Left colon (tissue), 2 donors: ENCODE data around the gene OPALIN. TPM values are rescaled to one million over a fixed set of nuclear protein-coding genes. Genes with fewer than 3 reads are reported as not detected.

Source experiments
- ATAC-seq: fragments of 200-7000 bp; cut with Tn5 transposase; one replicate; pipeline ENCODE4 v1.9.1; 2020; ENCODE audit warnings: mild to moderate bottlenecking, moderate library complexity
- DNase-seq, 2 donors: peaks; one replicate each; pipeline ENCODE4 v3.0.0-alpha.2; 2020
- intact Hi-C, 2 donors: fragments of 100-400 bp; cut with DNase I in 1 of 2; cut with micrococcal nuclease in 1 of 2; formaldehyde crosslinking; loops; one replicate each; pipeline versions ENCODE4 v1.11.2 to v1.14.0; 2022; cut with DNase I, micrococcal nuclease
- long read RNA-seq: library from polyadenylated mRNA; unstranded; transcript quantifications from one replicate; pipeline ENCODE4 v2.0.0, GENCODE V29; 2021
- total RNA-seq, 2 donors: library from RNA; stranded (reverse); fragmentation: NEBNext Ultra II Directional; extraction: Animal tissue kit (Norgen Biotek cat#: 25700); gene quantifications; one replicate each; pipeline ENCODE4 v1.2.1, GENCODE V29; 2021
- donor health status: DM: no; HTN: no; CAD: no.
- donor health status: DM: yes; HTN: yes; CAD: no.

The OPALIN gene
- total RNA-seq: not detected
- long read RNA-seq: 0 reads

DNA sequence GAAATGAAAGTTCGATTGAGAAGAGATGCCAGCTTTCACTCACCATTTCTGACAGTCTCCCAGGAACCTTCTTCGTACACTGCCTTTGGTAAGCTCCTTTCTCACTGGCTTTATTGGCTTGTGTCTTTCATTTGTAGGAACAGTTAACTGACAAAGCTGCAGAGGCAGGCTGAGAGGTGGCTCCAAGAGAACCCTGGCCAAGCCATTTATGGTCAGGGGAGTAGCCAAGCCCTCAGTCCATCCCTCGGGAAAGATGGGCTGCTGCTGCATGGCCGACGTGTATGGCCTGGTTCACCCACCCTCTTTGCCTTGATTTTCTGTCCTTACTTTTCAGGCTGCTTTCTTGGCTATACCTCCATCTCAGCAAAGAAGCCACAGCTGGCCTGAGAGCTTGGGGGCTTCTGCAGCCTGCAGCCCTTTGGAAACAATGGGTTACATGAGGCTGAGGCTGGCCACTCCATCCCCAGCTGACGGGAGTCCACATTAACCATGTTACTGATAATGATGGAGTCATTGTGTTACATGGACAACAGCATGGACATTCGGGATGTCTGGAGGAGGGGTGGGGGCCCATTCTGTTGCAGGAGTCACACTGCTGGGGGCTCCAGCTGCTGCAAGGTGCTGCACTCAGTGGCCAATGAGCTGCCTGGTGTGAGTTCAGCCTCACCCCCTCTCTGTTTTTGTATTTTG lies at the start of gene OPALIN:
Gene OPALIN (minus strand): TSS at position 152 of the 690 bp plus-strand sequence. CDS start 106 bp downstream, at position 46.
- ATAC-seq (no peak), DNase-seq (no peak)
- intact Hi-C loops: no loop called here

DNA sequence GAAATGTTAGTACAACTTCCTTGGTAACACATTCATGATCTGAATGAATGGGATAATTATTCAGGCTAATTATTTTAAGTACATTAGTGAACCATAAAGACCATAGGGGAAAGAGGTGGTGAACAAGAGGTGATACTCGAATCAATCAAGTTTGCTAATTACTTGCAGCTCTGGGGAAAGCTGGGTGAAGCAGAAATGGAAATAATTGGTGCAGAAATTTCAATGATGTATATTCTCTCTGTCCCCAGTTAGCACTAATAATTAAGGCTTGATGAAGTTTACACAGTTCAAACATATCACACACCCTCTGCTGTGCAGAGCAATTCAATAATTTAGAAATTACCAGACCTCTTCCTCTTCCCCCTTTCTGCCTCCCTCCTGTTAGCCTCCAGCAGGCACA lies 49.4 kb upstream of the OPALIN start:
- no peak for ATAC-seq
- DNase-seq: no peak
- intact Hi-C loops: no loop called here

DNA sequence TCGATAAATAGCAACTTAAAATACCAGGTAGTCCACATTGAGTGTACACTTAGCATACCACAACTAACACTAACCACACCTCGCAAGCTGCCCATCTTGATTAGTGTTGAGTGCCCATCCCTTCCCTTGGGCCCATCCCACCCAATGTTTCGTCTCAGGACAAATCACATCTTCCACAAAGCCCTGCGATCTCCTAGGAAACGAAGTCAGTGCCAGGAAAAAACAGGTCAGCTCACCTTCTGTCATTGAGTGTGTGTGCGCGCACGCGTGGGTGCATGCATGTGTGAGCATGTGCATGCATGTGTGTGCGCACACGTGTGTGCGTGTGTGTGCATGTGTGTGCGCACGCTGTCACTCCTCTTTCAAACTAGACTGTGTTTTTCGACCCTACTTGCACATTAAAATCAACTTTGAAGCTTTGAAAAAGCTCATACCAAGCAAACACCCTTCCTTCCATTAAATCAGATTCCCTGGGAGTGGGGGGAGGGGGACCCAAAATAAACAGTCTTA lies 48.8 kb upstream of the OPALIN start:
- ATAC-seq (no peak), DNase-seq (no peak)
- intact Hi-C loops: no loop called here

GRCh38 chr10:96406091-96406490 lies 47.3 kb upstream of the OPALIN start:
- ATAC-seq (no peak), DNase-seq (no peak)
- intact Hi-C loops: no loop called here

DNA sequence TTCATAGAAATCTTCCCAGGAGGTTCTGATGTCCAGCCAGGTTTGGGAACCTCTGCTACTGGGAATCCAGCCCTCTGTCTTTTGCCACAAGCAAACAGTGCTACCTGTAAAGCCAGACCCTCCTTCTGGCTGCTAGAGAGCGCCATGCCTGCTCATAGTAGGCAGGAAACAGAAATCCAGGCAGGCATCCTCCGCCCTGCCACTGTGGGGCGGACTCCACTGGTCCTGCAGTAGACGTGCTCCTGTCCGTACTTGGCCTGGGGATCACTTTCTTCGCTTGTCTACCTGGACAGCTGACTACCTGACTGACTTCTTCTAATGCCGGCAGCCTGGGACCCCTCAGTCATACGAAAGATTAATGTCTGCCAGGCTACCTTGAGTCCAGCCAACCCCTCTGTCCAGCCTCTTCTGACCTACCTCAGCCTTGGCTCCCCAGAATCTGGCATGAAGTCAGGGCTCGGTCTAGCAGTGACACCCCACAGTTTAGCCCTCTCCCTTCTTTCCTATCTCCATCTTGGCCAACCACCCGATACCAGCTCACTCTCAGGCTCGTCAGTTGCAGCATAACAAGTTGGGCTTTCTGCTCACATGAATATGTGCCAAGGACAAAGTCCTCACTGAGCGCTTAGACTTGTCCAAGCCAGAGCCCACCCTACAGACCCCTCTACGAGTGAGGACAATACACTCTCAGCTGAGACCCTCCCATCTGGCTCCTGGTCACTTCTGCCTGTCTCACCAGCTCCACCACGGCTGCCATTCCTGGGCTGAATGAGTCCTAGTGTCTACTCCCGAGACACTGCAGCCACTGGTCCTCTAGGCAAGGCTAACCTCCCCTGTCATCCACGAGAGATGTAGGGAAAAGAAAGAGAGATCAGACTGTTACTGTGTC lies 43.9 kb upstream of the OPALIN start:
- ATAC-seq (no peak), DNase-seq (no peak)
- intact Hi-C loops: no loop called here

DNA sequence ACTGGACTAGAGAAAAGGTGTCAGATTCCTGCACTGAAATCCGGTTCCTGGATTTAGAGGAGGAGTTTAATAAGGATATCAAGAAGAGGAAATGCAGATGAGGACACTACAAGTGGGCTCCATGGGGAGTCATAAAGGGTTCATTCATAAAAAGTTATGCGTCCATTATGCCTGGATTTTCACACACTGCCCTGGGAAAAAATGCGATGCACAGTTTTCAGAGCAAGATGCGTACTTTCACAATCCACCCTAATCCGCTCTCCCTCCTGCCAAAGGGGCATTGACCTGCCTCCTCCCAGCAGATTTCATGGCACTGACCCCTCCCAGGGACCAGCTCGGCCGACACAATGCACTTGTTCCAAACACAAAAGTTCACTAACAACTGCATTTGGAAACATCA lies 42.2 kb upstream of the OPALIN start:
- ATAC-seq: no peak

DNA sequence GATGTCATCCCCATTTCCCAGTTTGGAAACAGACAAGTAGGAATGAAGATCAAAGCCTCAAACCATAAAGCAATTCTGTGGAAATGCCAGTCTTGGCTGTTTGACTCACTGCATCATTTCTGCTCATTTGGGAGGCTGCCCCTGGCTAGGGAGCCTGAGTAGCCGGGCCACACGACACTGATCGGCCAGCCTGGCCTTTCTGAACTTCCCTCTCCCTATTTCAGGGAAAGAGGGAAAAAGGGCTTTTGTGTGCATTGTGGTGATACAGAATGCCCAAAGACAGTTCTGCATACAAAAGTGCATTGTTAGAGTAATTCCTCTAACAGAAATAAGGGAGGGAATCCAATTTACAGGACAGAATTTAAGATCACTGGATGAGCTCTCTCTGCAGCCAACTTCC lies 41.7 kb upstream of the OPALIN start:
- intact Hi-C loops: no loop called here
- DNase-seq (no peak), ATAC-seq (no peak)

More for the DNA sequence above, 42.2 kb upstream of the OPALIN start:
- intact Hi-C loops: no loop called here
- no peak for DNase-seq

GRCh38 chr10:96397902-96398301 lies 39.1 kb upstream of the OPALIN start:
- ATAC-seq: no peak

DNA sequence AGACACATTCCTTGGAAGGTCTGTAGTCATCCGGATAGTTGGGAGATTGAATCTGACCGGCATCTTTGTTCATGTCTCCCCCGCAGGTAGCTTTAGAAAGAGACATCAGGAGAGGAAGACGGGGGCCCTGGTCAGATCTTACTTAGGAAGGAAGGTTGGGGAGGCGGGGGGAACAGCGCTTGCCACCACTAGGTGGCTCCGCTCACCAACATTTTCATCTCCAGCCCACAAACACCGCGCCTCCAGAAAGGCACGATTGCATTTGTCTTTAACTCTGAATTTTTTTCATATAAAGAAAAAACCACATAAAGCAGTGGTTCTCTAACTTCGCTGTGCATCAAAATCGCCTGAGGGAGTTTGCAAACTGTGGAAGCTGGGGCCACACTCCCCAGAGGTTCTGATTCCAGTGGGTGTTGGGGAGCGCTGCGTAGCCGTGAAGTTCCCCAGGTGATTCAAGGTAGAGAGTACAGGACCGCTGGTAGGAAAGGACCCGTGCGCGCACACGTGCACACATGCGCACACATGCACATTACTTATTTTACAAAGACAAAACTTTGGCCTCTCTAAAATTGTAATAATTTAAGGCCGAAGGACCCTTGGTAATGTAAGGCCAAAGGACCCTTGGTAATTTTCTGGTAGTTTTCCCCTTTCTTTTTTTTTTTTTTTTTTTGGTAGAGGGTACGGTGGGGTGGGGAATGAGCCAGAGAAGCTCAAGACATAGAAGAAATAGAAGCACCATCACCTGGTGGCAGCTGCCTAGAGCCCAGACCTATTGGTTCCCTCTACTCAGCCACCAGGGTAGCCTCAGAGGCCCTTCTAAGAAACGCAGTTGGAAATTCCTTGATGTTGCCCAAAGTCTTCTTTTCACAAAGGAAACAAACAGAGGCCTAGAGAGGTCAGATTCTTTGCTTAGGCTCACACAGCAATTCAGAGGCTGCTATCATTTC lies 37.4 kb upstream of the OPALIN start:
- intact Hi-C loops: loop anchor here (5.0 to 10.0 kb wide), 2 partner anchors 109 to 116 kb away; partner anchors contain the start of gene TLL2 (in 1 of the 2)
- ATAC-seq (peak; percentile 94), DNase-seq (peak; percentile 54 to 73)

More at GRCh38 chr10:96397902-96398301, 39.1 kb upstream of the OPALIN start:
- intact Hi-C loops: loop anchor here (5.0 to 10.0 kb wide), 2 partner anchors 107 to 114 kb away; partner anchors contain the start of gene TLL2 (in 1 of the 2)
- no peak for DNase-seq

DNA sequence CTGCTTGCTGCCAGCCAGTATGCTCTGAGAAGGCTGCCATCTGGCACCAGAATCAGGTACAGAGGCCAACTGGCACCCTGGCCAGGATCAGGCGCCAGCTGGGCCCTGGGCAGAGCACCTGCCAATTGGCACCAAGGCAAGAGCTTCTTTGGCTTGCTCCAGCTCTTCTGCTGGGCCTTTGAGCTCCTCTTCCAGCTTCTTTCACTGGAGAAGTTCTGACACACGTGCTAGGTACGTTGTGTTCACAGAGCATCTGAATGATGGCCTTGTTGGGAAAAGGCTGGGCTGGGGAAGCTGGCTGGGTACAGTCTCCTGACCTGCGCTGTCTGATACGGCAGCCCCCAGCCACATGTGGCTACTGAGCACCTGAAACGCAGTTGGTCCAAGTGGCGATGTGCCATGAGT lies 31.7 kb upstream of the OPALIN start:
- DNase-seq (peak; percentile 14 to 74), ATAC-seq (peak; percentile 42)
- intact Hi-C loops: loop anchor here in 1 of 2 donors (10.0 kb wide), 1 partner anchor 114 kb away; no protein-coding TSS in a partner anchor

DNA sequence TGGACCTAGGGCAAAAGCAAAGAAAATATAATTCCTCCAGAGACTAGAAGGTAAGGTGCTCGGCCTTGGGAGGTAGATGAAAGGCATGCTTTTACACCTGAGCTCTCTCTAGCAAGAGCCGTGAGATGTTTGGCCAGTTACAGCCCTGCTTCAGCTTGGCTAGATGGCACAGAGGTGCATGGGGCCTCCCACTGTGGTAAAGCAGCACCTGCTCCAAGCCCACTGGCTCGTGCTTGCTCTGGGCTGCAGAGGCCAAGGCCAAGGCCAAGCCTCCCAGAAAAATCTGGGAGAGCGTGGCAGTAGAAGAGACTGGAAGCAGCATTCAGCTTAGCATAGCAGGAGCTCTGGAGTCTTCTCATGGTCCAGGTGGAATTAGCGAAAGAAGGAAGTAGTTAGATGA lies 31.0 kb upstream of the OPALIN start:
- ATAC-seq (no peak), DNase-seq (no peak)
- intact Hi-C loops: loop anchor here in 1 of 2 donors (10.0 kb wide), 1 partner anchor 115 kb away; no protein-coding TSS in a partner anchor

DNA sequence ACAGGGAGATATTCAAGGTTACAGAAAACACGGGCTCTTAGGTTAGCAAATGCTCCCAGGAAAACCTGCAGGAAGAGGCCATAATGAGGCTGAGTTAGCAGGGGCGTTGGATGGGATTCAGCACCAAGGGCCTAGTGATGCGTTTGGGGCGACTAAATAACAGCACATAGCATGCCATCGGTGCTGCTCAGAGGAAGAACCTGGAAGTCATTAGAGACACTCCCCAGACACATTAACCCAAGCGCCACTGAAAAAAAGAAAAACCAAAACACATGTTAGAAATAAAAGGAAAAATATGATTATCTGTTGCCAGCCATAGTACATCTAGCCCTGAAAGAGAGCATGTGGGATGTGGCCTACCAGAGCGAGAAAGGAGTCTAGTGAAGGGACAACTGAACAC lies 28.8 kb upstream of the OPALIN start:
- intact Hi-C loops: no loop called here
- ATAC-seq: no peak
- DNase-seq: no peak

DNA sequence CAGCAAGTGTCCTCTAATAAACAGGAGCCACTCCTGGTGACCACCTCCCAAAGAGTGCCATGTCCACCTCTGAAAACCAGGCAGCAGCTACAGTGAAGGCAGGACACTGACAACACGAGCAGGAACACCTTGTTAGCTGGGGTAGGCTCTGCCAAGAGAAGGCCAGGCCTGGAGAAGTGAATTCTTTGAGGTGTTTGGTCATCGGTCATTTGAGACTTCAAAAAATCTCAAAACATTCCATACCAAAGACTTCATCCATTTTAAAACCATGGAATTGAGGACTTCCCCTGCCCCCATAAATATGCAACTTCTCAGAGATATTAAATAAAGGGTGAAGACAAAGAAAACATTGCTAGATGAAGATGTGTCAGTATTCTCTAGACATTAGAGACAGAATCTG lies 28.4 kb upstream of the OPALIN start:
- intact Hi-C loops: no loop called here
- no peak for DNase-seq
- ATAC-seq: no peak

DNA sequence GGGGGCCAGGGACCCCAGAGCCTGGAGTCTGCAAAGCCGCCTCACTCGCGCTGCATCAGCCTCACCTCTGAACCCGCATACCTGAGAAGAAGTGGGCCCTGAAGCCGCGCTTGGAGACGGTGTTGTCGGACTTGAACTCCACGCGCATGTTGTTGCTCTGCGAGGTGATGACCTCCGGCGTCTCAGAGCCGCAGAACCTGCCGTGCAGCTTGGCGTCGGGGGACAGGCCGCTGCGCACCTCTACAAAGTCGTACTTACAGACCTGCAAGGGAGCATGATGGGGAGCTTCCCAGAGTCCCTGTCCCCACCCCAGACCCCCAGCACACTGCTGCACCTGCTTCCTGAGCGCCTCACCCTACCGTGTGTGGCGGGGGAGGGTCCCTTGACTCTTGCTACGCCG lies 25.7 kb upstream of the OPALIN start:
- ATAC-seq: no peak
- DNase-seq: no peak
- intact Hi-C loops: no loop called here

DNA sequence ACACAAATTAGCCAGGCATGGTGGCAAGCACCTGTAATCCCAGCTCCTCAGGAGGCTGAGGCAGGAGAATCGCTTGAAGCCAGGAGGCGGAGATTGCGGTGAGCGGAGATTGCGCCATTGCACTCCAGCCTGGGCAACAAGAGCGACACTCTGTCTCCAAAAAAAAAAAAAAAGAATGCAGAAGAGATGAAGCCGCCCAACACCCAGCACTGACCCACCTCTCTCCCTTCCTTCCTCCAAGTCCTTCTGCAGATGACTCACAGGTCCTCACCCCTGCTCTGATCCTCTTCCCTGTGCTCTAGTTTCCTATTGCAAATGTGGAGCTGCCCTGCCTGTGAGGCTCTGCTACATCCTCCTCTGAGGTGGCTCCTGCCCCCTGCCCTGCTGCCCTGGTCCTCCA lies 22.0 kb upstream of the OPALIN start:
- intact Hi-C loops: no loop called here
- no peak for DNase-seq
- ATAC-seq: no peak

- ATAC-seq (no peak), DNase-seq (no peak)
- intact Hi-C loops: loop anchor here in 1 of 2 donors (10.0 kb wide), 1 partner anchor 455 kb away; the partner anchor contains the start of gene LCOR
These were observed 21.0 kb upstream of the OPALIN start for GRCh38 chr10:96379758-96380157.

- intact Hi-C loops: loop anchor here in 1 of 2 donors (10.0 kb wide), 1 partner anchor 456 kb away; the partner anchor contains the start of gene LCOR
- ATAC-seq (no peak), DNase-seq (no peak)
These were observed 19.9 kb upstream of the OPALIN start for GRCh38 chr10:96378741-96379140.

GRCh38 chr10:96377816-96378294 lies 19.1 kb upstream of the OPALIN start:
- intact Hi-C loops: loop anchor here in 1 of 2 donors (10.0 kb wide), 1 partner anchor 457 kb away; the partner anchor contains the start of gene LCOR
- DNase-seq: peak; percentile 46 to 81

More at GRCh38 chr10:96377816-96378294, 19.1 kb upstream of the OPALIN start:
- ATAC-seq: no peak
